AG04449 (cell line): ENCODE measurements around the gene C1orf21.

Experiments
- CTCF ChIA-PET: fragments of 350-600 bp; formaldehyde crosslinking; extraction: SDS; loops from one replicate; lab custom pipeline; 2021; ENCODE audit warnings: antibody characterized with exemption; lab: Yijun Ruan, JAX
- POLR2A ChIA-PET: fragments of 400-600, 350-600 bp; formaldehyde crosslinking; extraction: SDS; loops from one replicate; lab custom pipeline; 2020; ENCODE audit warnings: antibody characterized with exemption, inconsistent platforms; lab: Yijun Ruan, JAX
- DNase-seq: peaks from one replicate; pipeline ENCODE4 v3.0.0-alpha.2; 2010; ENCODE audit warnings: low read depth, low spot score
- H3K4me3 ChIP-seq: 2 replicates; pipeline ENCODE4 v1.5.1; 2011; ENCODE audit warnings: low read depth, mild to moderate bottlenecking, control low read depth, low read length
- CTCF ChIP-seq: IDR thresholded peaks from one replicate; pipeline ENCODE4 v1.5.1; 2011; ENCODE audit warnings: mild to moderate bottlenecking, moderate library complexity, low read length, control low read depth, inconsistent platforms; ENCODE audit not compliant: insufficient read depth; ENCODE audit errors: missing control alignments

C1orf21 gene

GRCh38 chr1:184479435-184480167, 92.8 kb downstream of the C1orf21 start:
- H3K4me3 ChIP-seq, result no peak overlapping the region
- no peak for DNase-seq
- CTCF ChIA-PET, result no interaction called here
- POLR2A ChIA-PET, result no interaction called here
- no peak for TF ChIP-seq CTCF

DNA sequence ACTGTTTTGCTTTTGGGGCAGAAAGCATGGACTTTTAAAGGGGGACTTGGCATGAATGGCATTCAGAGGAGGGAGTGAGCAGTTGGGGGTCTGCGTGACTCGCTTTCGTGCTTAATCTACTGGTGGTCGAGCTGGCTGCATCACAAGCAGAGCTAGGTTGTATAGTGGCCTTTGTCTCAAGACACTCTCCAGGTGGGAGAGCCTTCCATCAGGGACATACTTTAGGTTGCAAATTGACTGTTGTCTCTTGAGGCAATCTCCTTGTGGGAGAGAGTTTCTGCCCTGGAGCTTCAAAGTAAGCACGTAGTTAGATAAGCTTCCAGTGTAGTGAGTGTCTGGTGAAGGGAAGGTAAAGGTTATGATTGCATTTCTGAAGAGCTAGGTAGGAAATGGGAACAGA, 93.9 kb downstream of the C1orf21 start:
- no peak overlapping the region for H3K4me3 ChIP-seq
- POLR2A ChIA-PET, result no interaction called here
- no peak for TF ChIP-seq CTCF
- CTCF ChIA-PET, result no interaction called here
- DNase-seq, result no peak

- POLR2A ChIA-PET, result no interaction called here
- no peak overlapping the region for H3K4me3 ChIP-seq
- CTCF ChIA-PET, result interaction anchor here (0.8 to 1.3 kb wide), 4 partner anchors 9 to 12 kb away, joined by 3 read pairs; no protein-coding TSS in a partner anchor
- DNase-seq, result no peak
- no peak for TF ChIP-seq CTCF
These were observed 95.3 kb downstream of the C1orf21 start for GRCh38 chr1:184482136-184482535.

DNA sequence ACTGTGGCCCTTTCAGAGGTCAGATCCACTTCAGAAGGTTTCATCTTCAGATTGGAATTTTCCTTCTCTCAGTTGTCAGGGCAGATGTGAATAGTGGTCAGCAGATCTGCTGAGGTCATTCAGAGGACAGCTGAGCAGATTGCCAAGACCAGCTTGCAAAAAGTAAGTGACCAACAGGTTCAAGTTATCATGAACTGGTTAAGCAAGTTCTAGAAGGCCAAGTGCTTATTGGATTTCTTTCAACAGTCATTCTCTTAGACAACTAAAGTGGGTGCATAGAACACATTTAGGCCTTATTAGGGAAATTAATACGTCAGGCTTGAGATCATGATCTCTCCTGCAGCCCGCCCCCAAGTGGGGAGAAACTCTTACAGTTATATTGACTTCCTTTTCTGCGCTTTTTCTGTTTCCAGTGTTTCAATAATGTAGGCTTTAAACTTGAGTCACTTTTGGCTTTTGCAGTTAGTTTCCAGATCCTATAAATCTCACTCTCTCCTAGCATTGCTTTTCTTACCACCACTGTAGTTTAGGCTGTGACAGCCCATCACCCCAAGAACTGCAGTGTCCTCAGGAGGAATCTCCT, 96.4 kb downstream of the C1orf21 start:
- DNase-seq, result no peak
- POLR2A ChIA-PET, result no interaction called here
- CTCF ChIA-PET, result interaction anchor here (0.9 to 1.3 kb wide), 3 partner anchors 8 to 11 kb away, joined by 3 read pairs; no protein-coding TSS in a partner anchor
- TF ChIP-seq CTCF, result no peak
- no peak overlapping the region for H3K4me3 ChIP-seq

DNA sequence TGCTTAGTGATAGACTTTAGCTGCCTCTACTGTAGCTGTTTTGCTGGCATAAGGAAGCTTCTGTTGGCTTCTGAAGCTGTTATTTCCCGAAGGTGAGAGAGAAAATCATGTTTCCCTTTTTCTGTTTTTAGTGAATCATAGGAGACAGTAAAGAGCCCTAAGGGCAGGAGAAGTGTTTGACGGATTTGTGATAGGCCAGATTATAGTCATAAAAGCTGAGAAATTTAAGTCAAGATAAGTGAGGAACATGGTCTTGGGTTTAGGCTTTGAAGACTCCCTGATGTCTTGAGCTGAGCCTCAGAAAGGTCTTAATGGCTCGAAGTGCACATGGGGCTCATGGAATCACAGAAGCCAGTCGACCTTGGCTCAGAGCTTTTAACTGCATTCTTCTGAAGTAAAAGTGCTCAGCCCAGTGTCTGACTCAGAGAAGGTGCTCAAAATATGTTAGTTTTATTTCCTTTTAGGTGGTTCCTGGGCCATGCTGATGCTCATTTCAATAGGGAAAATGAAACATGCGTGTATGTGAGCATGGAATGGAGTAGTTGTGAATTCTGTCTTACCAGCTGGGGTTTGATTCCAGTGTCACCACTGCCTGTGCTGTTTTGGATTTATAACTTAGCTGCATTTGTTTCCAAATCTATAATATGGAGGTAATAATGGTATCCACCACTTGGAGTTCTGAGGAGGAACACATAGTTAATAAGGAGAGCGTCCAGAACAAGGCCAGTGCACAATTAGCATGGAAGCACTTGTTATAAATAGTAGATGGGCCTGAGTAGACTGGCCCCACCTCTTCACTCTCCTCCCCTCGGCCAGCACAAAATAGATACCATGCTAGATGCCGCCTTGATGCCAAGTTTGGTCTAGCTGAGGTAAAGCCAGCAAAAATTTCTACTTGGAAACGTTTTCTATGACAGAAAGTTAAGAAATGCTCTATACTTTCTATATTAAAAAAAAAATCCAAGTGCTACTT, 99.2 kb downstream of the C1orf21 start:
- TF ChIP-seq CTCF, result no peak
- H3K4me3 ChIP-seq, result no peak overlapping the region
- ChIA-PET POLR2A (no interaction called here), CTCF (interaction anchor here (1.4 kb wide), 1 partner anchor 178 kb away, joined by 4 read pairs; no protein-coding TSS in a partner anchor)
- no peak for DNase-seq
